Endometrial microvascular endothelial cells (primary cell): ENCODE measurements around the gene PCP2. TPM values are rescaled to one million over a fixed set of nuclear protein-coding genes. Genes with fewer than 3 reads are reported as not detected.

Experiments used
- in situ Hi-C: cut with HindIII; loops from 2 replicates; pipeline ENCODE4 v1.10.0; 2017; ENCODE audit warnings: low sequenced_read_pairs, low pct_unique_long_range_greater_than_20kb; ENCODE audit errors: inconsistent ontology term
- total RNA-seq: library from RNA; depleted of rRNA; stranded (reverse); fragments of >200 nt; gene quantifications from one replicate; pipeline ENCODE4 v1.2.3, GENCODE V29; 2015; ENCODE audit errors: inconsistent ontology term

Gene PCP2
- total RNA-seq, 1 donor from 2014 or later = not detected

DNA sequence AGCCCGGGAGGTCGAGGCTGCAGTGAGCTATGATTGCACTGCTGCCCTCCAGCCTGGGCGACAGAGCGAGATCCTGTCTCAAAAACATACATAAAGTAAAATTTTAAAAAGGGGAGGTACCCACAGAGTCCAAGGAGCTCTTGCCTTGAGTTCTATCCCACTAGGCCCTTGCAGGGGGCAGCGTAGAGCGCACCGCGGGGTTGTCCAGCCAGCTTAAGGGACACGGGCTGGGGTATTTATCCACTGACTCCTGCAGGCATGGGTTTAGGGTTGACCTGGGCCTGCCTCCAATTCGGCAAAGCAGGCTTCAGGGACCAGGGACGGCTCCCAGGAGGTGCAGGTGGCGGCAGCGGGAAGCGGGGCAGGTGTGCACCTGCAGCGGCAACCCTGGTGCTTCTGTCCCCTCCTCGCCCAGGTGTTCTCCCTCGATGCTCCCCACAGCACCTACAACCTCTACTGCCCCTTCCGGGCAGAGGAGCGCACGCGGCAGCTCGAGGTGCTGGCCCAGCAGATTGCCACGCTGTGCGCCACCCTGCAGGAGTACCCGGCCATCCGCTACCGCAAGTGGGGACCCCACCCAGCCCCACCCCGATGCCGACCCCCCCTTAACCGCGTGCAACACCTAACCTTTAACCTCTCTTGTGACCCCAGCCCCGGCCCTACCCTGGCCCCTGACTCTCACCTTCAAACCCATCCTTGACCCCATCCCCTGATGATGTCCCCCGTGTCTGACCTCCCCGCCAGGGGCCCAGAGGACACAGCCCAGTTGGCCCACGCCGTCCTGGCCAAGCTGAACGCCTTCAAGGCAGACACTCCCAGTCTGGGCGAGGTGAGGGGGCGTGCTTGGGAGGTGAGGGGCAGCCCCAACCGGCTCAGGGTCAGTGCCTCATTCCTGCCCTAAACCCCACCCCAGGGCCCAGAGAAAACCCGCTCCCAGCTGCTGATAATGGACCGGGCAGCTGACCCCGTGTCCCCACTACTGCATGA is 8.1 kb upstream of the PCP2 start:
- in situ Hi-C loops = no loop called here

DNA sequence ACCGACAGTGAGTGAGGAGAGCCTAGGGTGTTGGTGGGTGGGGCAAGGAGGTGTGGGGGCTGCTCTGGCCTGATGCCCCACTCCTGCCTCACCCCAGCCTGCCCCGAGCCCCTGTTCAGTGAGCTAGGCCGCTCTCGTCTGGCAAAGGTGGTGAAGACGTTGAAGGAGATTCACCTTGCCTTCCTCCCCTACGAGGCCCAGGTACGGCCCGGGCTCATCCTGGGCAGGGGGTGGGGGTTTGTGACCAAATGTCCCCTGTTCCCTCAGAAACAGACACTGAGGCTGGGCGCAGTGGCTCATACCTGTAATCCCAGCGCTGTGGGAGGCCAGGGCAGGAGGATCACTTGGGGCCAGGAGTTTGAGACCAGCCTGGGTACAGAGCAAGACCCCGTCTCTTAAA is 7.3 kb upstream of the PCP2 start:
- in situ Hi-C loops = no loop called here

DNA sequence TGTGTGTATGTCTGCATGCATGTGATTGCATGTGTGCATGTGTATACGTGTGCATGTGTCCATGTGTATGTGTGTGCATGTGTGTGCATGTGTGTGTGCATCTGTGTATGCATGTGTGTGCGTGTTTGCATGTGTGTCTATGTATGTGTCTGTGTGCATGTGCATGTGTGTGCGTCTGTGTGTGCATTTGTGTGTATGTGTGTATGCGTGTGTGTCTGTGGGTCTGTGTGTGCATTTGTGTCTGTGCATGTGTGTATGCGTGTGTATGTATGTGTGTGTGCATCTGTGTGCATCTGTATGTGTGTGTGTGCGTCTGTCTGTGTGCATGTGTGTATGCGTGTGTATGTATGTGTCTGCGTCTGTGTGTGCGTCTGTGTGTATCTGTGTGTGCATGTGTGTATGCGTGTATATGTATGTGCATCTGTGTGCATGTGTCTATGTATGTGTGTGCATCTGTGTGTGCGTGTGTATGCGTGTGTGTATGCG is 6.4 kb upstream of the PCP2 start:
- in situ Hi-C loops = no loop called here

DNA sequence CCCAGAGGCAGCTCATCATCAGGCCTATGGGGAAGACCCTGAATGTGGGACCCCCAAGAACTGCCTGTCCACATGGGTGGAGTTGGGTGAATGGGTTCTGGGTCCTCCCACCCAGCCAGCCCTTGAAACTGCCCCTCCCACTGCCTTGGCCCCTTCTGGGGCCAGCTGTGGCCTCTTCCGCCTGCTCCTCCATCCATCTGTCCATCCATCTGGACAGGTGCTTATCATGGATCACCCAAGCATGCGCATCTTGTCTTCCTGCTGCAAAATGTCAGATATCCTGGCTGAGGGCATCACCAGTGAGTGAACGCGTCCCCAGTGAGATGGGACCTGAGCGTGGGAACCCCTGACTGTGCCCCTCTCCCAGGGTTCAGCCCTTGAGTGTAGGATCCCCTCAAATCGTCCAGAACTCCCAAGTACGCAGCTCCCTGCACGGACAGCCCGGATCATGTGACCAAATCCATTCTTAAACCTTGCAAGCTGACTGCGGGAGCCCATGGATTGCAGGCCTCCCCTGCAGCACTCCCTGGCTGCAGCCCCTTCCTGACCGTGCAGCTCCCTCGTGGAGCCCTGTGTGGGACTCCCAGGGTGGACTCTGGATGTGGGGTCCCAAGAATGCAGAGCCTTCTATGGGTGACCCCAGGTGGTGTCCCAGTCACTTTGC is 5.4 kb upstream of the PCP2 start:
- in situ Hi-C loops = no loop called here

DNA sequence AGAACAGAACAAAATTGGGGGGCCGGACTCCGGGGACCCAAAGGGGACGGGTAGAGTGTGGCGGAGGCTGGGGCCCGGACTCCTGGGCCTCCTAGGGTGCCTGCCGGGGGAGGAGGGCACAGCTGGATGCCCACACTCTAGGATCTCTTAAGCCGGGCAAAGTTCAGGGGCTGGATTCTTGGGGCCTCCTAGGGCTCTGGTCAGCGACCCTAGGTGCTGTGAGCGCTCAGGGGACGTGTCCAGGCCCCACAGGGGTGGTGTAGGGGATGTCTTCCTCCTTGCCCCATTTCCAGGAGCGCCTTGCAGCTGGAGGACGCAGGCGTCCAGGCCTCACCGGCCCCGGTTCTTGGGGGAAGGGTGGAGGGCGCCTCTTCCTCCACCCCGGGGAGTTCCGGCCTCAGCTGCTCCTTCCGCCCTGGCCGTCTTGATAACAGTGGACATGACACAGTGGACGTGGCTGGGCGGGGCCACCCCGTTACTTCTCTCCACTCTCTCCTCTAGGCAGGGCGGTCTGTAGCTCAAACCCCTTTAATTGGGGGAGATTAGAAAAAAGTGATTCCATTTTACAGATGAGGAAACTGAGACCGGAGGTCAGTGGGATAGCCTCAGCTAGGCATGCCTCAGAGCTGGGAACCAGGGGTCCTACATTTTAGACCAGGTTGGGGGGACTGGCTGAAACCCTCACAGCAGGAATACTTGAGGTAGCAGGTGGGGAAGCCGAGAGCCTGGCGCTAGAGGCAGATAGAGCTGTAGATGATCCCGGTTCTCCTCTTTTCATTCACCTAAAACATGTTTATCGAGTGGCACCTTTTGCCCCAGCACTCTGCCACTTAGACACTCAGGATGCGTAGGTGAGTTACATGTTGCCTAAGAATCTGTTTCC is 4.1 kb upstream of the PCP2 start:
- in situ Hi-C loops = no loop called here

DNA sequence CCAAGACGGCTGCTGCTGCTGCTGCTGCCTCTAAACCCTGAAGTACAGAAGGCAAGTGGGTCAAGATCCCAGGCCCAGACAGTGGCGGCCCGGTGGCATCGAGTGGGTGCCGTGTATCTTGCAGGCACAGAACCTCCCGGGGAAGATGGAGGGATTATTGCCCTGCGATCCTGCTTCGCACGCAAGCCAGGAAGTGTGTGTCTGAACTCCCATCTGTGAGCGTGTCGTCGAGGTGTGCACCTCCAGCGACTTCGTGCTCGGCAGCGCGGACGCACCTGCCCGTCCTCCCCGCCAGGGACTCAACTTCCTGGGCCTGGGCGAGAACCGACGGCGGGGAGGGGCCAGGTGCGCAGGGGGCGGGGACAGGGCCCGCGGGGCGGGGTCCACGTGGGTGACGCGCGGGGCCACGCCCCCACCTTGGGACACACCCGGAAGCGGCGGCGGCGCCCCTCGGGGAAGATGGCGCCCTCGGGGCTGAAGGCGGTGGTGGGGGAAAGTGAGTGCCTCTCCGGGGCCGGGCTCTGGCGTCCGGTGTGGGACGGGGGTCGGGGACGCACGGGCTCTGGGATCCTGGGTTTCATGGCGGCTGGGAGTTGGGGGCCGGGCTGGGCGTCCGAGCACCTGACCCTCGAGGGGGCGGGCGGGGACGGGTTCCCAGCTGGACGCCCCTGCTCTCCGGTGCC is 3.3 kb upstream of the PCP2 start, which contains the start of gene STXBP2:
STXBP2 (plus strand) TSS at position 420 of the 683 bp plus-strand sequence; CDS start at position 460, 40 bp downstream.
- in situ Hi-C loops = no loop called here

DNA sequence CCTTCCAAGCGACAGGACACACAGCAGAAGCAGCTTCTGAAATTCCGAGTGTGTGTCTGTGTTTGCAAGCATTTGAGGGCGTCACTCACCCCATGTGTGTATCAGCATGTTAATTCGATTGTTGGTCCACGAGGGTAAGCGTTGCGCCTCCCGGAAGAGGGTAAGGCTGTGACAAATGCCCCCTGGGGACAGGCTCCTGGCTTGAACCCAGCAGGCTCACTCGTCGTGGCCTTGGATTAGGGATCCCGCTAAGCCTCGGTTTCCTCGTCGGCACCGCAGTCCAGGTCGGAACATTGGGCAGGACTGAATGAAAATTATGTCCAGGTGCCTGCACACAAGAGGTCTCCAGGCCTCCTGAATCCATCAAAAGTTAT is 2.8 kb upstream of the PCP2 start:
- in situ Hi-C loops = no loop called here

DNA sequence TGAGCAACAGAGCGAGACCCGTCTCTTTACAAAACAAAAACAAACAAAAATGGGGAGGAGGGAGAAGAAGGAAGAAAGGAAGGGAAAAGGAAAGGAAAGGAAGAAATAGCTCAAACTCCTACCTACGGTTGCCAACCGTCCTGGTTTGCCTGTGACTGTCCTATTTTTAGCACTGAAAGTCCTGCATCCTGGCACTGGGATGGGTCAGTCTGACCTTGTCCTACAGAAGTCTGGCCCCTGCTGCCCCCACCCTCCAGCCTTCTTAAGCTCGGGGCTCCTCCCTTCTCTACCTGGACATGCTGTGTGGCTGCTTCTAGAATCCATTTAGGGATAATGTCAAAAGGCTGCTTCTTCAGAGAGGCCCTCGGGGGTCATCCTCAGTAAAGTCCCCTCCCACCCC is 2.2 kb upstream of the PCP2 start:
- in situ Hi-C loops = no loop called here

DNA sequence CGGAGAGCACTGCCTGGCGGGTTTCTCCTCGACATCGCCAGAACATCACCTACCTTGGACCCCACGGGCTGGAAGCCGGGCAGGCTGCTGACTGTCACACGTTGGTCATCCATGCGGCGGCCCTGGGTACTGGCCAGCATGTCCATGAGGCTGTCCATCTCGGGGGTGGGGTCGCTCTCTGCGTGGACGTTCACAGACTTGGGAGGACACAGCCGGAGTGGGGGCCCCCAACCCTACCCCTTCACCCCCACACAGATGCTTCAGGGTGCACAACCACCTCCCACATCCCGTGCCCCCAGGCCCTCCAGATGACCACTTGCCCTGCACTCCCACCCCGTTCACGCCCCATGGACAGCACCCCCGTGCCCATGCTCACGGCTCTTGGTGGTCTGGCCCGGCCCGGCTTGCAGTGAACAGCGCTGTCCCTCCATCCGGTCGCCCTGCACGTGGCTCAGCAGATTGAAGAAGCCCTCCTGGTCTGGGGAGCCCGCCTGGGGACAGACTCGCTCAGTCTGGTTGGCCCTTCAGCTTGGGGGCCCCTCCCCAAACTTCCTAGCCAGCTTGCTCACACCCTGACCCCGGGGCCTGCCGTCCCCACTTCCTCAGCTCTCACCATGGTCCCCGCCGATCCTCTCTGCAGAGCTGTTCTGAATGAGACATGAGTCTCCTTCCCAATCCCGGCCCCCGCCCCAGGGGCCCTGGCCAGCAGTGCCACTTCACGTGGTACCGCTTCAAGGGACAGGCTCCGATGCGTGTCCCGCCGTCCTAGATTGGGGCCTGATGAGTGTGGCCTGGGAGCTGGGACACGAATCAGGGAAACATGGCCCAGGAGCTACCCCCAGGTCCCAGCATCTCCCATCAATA is 947 bp downstream of the PCP2 start:
- in situ Hi-C loops = no loop called here

DNA sequence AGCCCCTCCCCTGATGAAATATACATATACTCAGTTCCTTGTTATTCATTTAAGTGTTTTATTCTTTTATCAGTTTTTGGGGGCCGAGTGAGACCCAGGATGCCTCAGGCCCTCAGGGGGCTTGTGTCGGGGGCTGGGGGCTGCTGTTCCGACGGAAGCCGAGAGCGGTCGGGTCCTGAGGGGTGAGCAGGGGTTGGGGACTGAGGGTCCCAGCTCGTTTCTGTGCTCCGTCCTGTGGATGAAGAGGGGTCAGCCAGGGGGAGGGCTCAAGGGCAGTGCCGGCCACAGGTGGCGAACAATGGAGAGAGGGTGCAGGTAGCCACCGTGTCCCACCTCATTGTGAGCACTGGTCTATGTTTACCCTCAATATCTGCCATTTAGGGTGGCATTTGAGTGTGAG is 1.9 kb downstream of the PCP2 start:
- in situ Hi-C loops = no loop called here

DNA sequence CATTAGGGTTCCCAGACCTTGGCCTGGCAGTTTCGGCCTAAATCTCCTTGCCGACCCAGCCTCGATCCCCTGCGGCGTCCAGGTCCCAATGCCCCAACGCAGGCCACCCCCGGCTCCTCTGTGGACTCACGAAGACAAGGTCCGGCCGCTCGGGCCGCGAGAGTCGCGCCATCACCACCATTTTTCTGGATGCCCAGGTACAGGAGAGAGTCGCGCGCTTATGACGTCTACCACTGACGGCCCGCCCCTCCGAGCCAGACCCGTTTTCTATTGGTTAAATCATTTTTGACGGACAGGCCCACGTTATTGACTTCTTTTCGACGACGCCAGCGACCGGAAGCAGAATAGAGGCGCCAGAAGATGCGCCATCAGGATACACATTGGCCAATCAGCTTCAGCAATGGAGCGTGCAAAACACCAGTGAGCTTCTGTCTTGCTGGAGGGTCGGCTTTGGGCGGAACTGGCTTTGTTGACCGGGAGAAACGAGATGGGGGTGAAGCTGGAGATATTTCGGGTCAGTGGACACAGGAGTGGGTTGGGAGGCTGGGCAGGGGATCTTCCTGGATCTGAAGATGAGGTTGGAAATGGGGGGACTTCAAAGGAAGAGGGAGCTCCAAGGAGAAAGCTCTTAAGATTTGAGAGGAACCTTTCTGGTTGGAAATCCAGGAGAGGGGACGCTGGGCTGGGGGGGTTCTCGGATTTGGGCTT is 4.0 kb downstream of the PCP2 start, which contains the start of the genes PET100 and XAB2:
PET100 (plus strand) TSS at position 447 of the 708 bp plus-strand sequence; CDS start at position 488, 41 bp downstream.
XAB2 (minus strand) TSS at position 199 of the 708 bp plus-strand sequence; CDS start at position 181, 18 bp downstream.
- in situ Hi-C loops = no loop called here

DNA sequence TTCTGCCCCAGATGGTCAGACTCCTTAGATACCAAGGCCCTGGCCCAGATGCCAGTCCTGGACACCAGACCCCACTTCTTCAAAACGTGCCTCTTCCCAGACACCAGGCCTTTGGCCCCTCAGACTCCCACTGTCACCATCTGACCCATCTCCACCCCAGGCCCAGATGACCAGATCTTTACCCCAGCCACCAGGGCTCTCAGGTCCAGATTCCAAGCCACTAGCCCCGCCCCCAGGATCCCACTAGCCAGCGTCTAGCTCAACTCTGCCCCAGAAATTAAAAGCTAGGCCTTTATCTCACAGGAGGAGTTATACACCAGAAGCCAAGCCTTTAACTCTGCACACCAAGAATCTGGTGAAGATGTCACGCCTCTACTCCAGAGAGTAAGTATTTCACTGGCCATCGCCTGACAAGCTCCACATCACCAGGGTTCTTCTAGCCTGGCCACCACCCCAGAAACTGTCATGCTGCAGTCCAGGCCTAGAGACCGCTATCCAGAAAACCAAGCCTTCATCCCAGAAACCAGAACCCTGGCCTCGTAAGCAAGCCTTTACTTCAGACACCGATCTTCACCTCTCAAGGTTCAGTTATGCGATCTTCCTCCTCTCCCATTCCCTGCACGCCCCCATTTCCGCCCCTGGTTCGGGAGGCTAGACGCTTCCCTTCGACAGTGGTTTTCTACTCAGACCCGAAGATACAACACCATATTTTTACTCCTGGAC is 4.8 kb downstream of the PCP2 start:
- in situ Hi-C loops = no loop called here

DNA sequence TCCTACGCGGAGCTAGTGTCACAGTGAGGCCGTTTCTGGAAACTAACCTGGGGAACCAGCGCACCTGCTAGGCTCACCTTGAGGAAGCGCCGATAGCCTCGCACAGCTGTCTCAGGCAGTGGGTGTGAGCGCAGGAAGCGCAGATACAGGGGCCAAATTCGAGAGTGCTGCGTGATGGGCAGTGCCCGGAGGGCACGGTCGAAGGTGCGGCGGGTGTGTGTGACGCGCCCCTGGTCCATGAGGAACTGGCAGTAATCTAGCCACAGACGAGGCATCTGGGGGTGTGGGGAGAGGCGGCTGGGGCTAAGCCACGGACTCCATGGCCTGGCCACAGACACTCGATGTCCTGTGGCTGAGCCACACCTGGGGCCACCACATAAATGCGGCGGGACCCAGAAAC is 6.4 kb downstream of the PCP2 start:
- in situ Hi-C loops = no loop called here

DNA sequence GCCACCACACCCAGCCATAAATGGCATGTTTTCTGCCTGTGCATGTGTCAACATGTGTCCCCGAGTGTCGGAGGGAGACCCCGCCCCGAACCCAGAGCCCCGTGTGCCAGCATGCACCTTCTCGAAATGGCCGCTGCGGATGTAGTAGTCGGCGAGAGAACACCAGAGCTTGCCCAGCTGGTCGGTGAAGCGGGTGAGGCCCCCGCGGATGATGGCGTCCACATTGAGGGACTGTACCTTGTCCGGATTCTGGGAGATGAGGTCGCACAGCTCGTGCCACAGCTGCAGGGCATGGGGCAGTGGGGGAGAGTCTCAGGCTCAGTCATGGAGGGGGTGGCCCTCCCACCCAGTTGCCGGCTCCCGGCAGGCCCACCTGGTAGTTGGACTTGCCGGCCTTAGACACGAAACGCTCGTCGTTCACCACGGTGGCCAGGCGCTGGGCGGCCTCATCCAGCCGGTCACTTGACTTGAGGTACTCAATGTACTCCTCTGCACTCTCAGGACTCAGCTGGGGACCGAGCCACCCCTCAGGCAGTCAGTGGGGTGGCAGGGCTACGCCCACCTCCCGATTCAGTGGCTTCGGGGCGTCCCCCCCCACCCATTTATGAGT is 7.7 kb downstream of the PCP2 start:
- in situ Hi-C loops = no loop called here

DNA sequence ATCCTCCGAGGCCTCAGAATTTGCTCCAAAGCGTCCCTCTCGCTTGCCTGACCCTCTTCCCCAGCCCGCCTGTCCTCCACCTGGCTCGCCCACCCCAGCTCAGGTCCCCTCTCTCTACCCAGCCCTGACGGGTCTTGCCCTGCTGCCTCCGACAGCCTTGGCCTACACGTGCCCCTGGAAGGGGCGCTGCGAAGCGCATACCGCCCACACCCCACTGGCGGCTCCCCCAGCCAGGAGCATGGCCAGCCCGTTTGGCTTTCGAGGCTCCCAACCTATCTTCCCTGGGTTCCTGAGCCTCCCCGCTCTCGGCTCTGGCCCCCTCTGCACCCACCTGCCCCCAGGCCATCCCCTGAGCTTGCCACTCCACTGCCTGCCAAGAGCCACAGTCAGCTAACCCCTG is 8.7 kb downstream of the PCP2 start:
- in situ Hi-C loops = no loop called here
